HG02970 (cell line): ENCODE data around the gene TCF12.
"Not testable (repeated sequence)": the region's sequence is repeated elsewhere in the genome, so short reads cannot be mapped to it uniquely, and the experiment has no call there.

Source experiments
- ATAC-seq: cut with Tn5 transposase; IDR thresholded peaks from one replicate; pipeline ENCODE4 v1.9.1; 2021; ENCODE audit warnings: mild to moderate bottlenecking, moderate library complexity, moderate number of reproducible peaks; ENCODE audit not compliant: unreplicated experiment, low FRiP score

The TCF12 gene

DNA sequence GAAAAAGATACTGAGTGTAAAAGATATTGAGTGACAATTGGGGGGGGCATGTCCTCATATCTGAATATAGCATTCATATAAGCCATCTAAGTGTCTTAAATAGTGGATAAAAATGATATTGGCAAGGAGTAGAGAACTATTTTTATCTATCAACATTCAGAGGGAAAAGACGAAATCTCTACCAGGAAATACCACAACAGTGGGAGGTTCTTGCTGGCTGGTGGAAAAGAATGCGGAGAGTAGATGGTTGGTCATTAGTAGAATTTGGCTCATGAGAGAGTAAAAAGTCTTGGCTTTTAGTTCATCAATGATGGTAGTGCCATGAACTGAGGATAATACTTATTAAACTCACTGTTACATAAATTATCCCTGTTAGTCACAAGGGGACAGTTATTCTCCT is 4.8 kb upstream of the TCF12 start:
- no peak for ATAC-seq

DNA sequence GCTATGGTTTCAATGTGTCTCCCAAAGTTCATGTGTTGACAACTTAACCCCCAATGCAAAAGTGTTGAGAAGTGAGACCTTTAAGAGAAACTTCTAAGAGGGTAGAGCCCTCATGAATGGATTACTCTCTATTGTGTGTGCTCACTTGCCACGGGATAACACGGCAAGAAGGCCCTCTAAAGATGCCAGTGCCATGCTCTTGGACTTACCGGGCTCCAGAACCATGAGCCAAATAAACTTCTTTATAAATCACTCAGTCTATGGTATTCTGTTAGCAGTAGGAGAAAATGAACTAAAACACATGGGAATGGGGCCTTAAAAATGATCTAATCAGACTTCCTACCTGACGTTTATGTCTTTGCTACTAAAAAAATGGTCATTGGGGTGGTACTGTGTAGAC is 2.6 kb upstream of the TCF12 start:
- no peak for ATAC-seq

DNA sequence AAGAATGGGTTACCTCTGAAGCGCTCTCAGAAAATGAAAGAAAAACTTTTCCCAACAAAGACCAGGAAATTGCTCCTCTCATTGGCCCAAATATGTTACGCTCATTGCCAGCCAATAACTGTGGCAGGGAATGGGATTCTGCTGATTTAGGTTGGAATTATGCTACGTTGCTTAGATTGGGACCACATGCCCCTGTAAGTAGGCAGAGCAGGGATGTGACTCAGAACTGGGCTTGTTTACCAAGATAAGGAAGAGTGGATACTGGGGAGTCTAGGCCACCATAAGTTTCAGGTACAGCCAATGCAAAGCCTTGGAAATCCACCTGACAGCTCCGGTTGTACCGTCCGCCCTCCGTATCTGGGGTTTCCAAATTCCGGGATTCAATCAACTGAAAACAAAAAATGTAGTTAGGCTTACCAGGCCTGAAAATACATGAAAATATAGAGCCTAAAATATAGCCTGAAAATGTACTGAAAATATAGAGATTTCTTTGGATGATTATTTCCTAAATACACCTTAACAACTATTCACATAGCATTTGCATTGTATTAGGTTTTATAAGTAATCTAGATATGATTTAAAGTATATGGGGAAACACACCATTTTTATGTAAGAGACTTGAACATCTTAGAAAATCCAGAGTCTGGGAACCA is 1.5 kb upstream of the TCF12 start:
- ATAC-seq = no peak

DNA sequence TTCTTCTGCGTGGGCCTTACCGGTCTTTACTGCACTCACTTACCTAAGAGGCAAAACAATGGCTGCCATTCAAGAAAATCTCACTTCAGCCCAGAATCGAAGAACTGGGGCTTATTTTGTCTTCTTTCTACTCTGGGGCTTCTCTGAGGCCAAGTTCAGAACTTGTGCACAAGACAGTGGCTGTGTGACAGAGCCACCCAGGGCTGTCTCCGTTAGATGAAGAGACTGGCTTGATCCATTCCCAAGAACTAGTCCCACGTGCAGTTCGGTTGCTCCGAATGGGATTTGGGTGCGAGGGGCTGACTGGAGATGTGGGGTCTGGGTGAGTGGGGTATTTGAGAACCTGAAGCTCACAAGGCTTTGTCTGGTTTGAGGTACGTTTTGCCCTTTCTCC is 795 bp upstream of the TCF12 start:
- no peak for ATAC-seq

DNA sequence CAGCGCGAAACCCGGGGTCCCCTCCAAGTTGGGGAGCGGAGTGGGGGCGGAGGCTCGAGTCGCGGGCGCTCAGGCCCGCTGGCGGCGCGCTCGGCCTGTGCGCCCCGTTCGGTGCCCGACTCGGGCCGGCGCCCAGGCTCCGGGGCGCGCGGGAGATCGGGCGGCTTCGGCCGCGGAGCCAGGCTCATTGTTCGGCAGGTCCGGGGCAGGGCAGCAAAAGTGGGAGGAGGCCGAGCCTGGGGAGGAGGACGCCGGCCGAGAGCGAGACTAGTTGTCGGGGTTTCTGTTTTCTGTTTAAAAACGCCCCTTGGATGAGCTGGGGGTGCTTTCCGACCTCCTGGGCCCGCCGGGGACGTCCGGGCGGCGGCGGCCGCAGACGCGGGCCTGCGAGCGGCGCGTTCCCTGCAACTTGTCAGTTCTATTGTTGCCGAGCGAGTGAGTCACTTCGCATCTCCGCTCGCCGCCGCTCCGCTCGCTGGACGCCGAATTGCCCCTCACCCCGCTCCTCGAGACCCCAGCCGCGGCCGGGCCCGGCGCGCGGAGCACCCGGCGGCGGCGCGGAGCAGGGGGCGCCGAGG is 676 bp downstream of the TCF12 start:
- peak; percentile 35 for ATAC-seq

DNA sequence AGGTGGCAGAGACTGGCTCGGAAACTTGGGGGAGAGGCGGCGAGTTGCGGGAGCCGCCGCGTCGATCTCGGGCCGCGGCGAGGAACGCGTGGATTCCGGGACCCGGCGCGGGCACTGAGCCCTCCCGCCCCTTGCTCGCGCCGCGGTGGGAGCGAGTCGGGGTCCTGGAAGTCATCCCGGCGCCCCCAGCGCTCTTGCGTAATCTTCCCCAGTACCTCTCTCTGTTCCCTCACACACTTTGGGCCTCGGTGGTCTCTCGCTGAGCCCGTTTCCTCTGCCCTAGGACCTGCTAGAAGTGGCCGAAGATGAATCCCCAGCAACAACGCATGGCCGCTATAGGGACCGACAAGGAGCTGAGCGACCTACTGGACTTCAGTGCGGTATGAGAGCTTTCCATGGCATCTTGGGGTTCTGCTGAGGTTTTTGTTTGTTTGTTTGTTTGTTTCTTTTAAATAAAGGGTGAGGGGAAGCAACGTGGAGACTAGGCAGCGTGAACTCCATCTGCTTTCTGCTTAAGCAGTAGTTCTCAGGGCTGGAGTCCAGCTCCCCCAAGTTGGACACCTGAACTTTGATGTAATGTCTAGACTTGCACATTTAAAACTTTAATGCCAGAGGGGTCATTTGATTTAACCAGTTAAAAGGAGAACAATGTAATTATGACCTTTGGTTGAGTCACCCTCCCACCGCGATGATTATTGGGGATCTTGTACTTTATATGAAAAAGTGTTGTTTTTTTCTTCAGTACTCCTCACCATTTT is 1.3 kb downstream of the TCF12 start:
- ATAC-seq = peak; percentile 7

DNA sequence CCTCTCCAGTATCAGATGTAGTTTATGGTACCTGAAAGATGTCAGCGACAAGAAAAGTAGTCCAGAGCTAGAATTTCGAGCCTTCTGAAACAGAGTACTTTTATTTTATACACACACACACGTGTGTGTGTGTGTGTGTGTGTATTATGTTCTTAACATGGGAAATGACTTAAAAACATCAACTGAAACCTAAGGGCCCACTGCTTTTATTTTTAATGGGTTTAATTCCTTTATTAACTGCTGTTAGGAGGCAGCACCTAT is 1.9 kb downstream of the TCF12 start:
- no peak for ATAC-seq

DNA sequence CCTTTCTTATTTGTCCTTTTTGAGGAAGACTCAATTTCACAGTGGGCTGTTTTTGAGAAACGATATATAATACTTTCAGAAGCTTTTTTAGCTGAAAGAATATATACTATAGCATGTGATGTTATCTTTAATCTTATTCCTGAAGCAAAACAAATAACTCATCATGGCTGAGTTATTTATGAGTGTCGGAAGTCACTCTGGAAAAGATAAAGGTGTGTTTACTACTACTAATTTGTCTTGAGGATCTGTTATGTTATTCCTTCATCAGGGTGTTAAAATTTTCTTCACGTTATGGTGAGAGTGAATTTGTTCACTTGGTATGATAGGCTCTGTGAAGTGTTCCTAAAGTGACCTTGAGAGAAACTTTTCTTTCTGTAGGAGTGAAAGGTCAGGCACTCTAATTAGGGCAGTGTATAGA is 4.7 kb downstream of the TCF12 start:
- no peak for ATAC-seq

DNA sequence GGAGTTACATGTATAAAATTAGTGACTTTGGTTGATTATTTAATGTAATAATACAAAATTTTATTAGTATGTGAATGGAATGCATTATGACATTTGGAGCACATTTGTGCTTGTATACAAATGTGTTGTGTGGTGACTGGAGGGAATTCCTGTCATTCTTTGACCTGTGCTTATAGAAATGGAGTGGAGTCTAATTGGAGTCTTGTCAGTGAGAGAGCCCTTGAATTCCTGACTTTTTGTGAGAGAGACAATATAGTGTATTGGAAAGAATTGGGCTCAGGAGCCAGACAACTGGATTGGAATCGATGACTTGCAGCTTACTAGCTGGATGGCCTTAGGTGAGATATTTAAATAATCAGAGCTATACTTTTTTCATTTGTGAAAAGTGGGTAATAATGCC is 9.4 kb downstream of the TCF12 start:
- ATAC-seq = no peak

DNA sequence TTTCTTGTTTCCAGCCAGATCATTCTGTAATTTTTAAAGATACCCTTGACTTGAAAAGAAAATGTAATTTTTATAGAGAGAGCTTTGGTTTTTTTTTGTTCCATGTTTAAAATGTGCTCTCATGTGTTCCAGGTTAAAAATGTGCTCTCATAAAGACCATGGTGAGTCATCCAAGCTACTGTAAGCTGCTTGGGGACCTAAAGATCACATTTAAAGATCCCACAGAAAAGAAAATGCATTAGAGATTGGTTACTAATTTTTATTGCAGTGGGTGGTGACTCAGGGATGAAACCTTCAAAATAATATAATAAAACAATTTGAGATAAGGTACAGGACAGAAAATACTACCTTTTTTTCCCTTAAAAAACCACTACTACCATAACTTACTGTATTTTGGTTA is 11.0 kb downstream of the TCF12 start:
- ATAC-seq = no peak

DNA sequence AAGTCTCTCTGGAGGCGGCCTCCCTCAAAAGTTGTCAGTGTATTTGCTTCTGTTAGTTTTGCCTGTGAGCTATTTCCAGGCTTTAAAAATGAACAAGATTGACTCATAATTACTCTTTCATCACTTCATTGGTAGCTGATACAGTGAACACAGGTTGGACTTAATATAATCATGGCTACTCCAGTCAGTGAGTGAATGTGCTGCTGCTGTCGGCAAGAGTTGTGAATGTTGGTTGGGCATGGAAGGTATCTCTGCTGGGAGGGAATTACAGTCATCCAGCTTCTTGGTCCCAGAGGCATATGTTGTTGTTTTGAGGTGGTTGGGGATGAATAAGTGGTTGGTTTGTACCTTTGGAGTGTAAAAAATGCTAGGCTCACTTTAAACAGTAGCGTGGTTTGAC is 11.5 kb downstream of the TCF12 start:
- no peak for ATAC-seq

DNA sequence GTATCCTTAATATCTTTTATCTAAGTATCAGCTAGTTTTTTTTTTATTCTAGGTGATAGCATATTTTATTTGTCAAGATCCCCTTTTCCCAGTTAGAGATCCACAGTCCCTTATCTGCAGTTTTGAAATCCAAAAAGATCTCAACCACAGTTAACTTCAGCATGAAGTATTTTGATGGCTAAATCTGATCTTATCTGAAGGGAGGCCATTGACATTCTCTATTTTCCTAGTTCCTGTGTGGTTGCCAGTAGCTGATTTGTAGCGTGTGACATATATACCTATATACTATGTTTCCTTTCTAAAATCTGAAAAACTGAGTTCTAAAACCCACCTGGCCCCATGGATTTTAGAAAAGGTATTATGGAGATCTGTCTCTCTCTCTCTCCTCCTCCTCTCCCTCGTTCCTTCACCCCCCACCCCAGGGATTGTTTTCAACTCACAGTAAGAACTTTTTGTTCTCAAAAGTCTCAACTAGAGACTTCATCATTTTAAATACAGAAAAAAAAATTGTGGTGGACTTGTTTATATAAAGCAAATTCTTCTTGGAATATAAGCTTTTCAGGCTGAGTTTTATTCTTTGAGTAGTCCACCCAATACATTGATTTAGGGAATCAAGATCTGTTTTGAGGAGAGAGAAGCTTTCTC is 12.3 kb downstream of the TCF12 start:
- no peak for ATAC-seq

DNA sequence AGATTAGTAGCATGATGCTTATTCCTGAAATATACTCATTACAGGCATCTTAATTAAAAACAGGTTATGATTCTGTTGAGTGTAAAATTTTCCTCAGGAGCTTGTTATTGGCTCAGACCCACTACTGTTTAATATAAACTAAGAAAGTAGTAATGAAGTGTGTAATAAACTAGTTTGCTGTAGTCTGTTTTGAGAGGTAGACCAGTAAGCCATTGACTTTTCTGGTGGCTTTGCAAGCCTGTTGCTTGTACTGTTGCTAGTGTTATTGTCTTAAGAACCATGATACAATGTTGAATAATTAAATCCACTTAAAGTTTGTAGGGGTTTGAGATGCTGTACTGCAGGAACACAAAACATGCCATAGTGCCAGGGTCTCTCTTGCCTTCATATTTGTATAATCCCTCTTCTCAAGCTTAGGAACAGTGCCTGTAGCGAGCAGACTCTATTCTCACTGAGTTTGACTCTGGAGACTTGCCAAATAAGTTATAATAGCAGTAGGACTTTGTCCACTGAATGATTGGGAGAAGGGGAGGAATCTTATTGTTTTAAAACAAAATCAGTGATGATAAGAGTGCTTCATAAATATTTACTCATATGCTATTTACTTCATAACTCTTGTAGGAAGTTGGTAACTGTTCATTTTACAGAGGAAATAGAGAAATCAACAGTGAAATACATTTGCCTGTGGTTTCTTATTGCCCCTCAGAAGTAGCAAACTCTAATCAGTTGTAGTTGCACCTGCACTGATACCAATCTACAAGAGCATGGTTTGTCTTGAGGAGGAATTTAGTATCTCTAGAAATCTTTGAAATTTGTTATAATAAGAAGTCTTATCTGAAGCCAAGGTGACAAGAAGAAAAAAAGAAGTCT is 13.4 kb downstream of the TCF12 start:
- no peak for ATAC-seq

DNA sequence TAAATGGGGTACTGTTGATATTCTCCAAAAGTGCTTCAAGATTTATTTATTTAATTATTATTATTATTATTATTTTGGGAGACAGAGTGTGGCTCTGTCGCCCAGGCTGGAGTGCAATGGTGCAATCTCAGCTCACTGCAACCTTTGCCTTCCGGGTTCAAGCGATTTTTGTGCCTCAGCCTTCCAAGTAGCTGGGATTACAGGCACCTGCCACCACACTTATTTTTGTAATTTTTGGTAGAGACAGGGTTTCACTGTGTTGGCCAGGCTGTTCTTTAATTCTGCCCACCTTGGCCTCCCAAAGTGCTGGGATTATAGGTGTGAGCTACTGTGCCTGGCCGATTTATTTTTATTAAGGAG is 14.0 kb downstream of the TCF12 start:
- ATAC-seq = not testable (repeated sequence)

DNA sequence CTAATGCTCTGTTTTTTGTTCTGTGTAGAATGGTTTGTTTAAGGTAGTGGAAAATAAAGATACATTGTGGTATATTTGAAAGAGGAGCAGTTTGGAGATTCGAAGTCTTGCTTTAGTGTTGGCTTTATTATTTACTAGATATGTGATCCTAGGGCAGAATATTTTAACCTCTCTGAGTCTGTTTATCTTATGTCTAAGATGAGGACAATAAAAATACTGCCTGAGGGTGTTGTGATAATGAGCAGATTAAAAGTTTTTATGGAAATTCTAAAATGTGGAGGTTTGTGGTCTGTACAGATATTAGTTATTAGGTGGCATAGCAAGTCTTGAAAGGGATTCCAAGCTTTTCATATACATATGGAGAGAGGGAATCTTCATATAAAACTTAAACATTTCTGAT is 15.0 kb downstream of the TCF12 start:
- no peak for ATAC-seq

DNA sequence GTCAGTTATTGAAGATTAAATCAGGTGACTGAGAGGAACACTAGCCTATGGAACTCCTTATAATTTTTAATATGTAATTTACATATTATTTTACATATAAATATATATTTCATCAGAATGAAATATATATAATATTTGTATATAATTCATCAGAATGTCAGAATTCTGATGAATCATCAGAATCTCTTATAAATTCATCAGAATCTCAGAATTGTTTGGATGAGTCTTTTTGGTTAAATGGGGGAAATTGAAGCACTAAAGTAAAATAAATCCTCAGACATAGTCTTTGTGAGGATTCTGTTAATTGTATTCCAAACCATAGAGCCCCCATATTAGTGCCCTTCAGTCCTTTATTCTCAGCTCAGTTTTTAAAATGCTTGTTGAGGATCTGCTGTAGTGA is 15.4 kb downstream of the TCF12 start:
- no peak for ATAC-seq

DNA sequence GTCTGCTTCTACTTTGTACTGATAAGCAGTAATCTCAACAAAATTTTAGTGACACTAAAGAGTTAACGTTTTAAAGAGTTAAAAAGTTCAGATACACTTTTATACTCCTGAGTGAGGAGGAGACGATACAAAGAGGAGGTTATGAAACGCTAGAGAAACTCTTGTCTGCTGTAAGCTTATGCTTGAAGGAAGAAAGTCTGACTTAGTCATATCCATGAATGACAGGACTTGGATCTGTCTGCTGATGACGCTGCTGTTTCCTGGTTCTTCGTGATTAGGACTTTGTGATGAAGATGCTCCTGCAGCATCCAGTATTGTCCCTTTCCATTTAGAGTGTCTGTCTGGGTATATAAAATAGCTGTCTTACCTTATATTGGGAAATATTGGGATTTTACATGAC is 15.8 kb downstream of the TCF12 start:
- no peak for ATAC-seq

DNA sequence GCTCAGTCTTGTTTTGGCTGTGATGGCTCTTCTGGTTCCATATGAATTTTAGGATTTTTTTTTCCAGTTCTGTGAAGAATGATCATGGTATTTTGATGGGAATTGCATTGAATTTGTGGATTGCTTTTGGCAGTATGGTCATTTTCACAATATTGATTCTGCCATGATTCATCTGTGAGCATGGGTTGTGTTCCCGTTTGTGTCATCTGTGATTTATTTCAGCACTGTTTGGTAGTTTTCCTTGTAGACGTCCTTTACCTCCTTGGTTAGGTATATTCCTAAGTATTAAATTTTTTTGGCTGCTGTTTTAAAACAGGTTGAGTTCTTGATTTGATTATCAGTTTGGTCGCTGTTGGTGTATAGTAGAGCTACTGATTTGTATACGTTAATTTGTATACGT is 18.5 kb downstream of the TCF12 start:
- ATAC-seq = no peak

DNA sequence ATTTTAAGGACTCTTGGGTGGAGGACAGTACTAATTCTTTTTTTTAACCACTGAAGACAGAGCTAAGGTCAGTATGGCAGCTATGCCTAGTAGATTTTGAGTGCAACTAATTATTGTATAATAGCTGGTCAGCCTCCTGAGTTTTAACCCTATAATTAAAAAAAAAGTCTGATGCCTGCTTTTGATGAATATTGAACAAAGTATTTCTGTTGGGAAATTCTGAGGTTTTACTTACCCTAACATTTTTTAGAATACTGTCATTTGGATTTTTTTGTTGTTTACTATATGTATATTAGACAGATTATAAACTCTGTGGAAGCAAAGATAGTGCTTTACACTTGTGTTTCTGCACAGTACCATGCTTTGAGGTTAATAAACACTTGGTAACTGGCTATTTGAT is 20.8 kb downstream of the TCF12 start:
- no peak for ATAC-seq

DNA sequence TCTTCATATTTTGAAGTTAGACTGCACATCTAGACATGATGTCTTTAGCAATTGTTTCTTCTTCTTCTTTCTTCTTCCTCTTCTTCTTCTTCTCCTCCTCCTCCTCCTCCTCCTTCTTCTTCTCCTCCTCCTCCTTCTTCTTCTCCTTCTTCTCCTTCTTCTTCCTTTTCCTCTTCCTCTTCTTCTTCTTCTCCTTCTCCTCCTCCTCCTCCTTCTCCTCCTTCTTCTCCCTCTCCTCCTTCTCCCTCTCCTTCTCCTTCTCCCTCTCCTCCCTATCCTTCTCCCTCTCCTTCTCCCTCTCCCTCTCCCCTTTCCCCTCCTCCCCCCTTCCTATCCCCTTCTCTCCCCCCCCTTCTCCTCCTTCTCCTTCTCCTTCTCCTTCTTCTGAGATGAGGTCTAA is 21.9 kb downstream of the TCF12 start:
- ATAC-seq = no peak

DNA sequence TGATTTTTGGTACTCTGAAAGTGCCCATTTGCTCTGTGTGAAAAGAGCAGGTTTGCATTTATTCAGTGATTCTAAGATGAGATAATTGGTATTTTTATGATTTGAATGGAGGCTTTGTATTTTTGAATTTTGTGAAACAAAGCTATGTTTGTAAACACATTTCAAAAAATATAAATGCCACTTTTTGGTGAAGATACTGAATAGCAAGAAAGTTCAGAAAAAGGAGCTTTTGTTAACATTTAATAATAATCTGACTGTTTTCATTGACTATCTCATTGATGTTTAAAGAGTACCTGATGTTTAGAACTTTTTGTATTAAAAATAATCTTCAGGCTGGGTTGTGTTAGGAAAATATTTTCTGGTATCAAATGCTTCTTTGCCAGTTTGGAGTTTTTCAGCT is 23.7 kb downstream of the TCF12 start:
- ATAC-seq = no peak
